HCT116 (cell line): ENCODE data around the gene NAALADL2. TPM values are rescaled to one million over a fixed set of nuclear protein-coding genes. Genes with fewer than 3 reads are reported as not detected.

Experiments
- ATAC-seq: fragments of 200-7000 bp; cut with Tn5 transposase; 2 replicates; pipeline ENCODE4 v1.9.1; 2020; ENCODE audit warnings: mild to moderate bottlenecking, moderate library complexity
- BruUV-seq: library from RNA; stranded (reverse); fragments of 400-500 nt; replicated peaks from 2 replicates; lab custom pipeline; 2021; lab: Mats Ljungman, UMichigan
- CTCF ChIA-PET: fragments of 300-600 bp; sonication (Branson Sonifier 250); formaldehyde crosslinking; loops from one replicate; lab custom pipeline; 2021; ENCODE audit warnings: antibody characterized with exemption; lab: Charles Lee
- POLR2A ChIA-PET: fragments of 300-600, 350-600 bp; sonication (Branson Sonifier 250); formaldehyde crosslinking; loops from one replicate; lab custom pipeline; 2021; ENCODE audit warnings: antibody characterized with exemption; lab: Charles Lee
- RAD21 ChIA-PET, 2 experiments: fragments of 300-600 bp; sonication (Branson Sonifier 250); formaldehyde crosslinking; loops; one replicate each; lab custom pipeline; 2023; ENCODE audit warnings: low total read pairs in 2 of 2; ENCODE audit not compliant: uncharacterized antibody in 2 of 2, unreplicated experiment in 2 of 2, low non-redundant PET in 1 of 2; lab: Charles Lee
- DNase-seq: peaks from one replicate; pipeline ENCODE4 v3.0.0-alpha.2; 2010; ENCODE audit warnings: low read depth, low spot score
- H2AFZ ChIP-seq: fragments of 200-600 bp; shearing (Covaris generic), sonication (generic); 2 replicates; pipeline ENCODE4 v1.6.1; 2017; ENCODE audit warnings: low read depth, mixed run types, mixed read lengths, antibody characterized with exemption, low read length; ENCODE audit not compliant: poor library complexity, severe bottlenecking
- H3K27ac ChIP-seq: 2 replicates; pipeline ENCODE4 v1.5.1; 2012; ENCODE audit warnings: low read depth, low read length
- H3K27me3 ChIP-seq: fragments of 200-600 bp; sonication (generic); 2 replicates; pipeline ENCODE4 v1.6.1; 2016; ENCODE audit warnings: mixed run types, low read length, mixed read lengths; ENCODE audit not compliant: insufficient read depth
- H3K36me3 ChIP-seq, 2 experiments: fragments of 200-500 bp in 1 of 2; fragments of 200-600 bp in 1 of 2; sonication (Bioruptor generic) in 1 of 2; sonication (generic) in 1 of 2; 2 replicates each; pipeline versions ENCODE4 v1.5.1 to v1.6.1; 2014 to 2016; ENCODE audit warnings: low read length in 2 of 2, inconsistent platforms in 1 of 2, mixed read lengths in 1 of 2, mixed run types in 1 of 2; ENCODE audit not compliant: insufficient read depth in 2 of 2, control insufficient read depth in 1 of 2
- H3K4me1 ChIP-seq, 2 experiments: fragments of 200-600 bp in 1 of 2; sonication (generic) in 1 of 2; 2 replicates each; pipeline versions ENCODE4 v1.5.1 to v1.6.1; 2012 to 2017; ENCODE audit warnings: low read length in 2 of 2, inconsistent platforms in 1 of 2, mild to moderate bottlenecking in 1 of 2, mixed read lengths in 1 of 2, mixed run types in 1 of 2, moderate library complexity in 1 of 2; ENCODE audit not compliant: insufficient read depth in 2 of 2, control insufficient read depth in 1 of 2
- H3K4me2 ChIP-seq: fragments of 200-600 bp; sonication (generic); 2 replicates; pipeline ENCODE4 v1.6.1; 2017; ENCODE audit warnings: mixed run types, low read length, mixed read lengths
- H3K4me3 ChIP-seq, 2 experiments: fragments of 200-600 bp in 1 of 2; sonication (generic) in 1 of 2; replicated peaks in 1 of 2; 2 replicates each; pipeline ENCODE4 v1.5.1; 2011 to 2016; ENCODE audit warnings: low read length in 2 of 2, control low read depth in 1 of 2, low read depth in 1 of 2, mild to moderate bottlenecking in 1 of 2, mixed read lengths in 1 of 2, mixed run types in 1 of 2
- H3K79me2 ChIP-seq: fragments of 200-600 bp; sonication (generic); 2 replicates; pipeline ENCODE4 v1.6.1; 2017; ENCODE audit warnings: mild to moderate bottlenecking, mixed run types, low read length, moderate library complexity, mixed read lengths; ENCODE audit not compliant: insufficient read depth
- H3K9ac ChIP-seq: fragments of 200-600 bp; sonication (generic); 2 replicates; pipeline ENCODE4 v1.6.1; 2016; ENCODE audit warnings: low read length, mixed read lengths
- H3K9me2 ChIP-seq: fragments of 200-600 bp; sonication (generic), shearing (Covaris generic); 2 replicates; pipeline ENCODE4 v1.6.1; 2017; ENCODE audit warnings: mixed run types, mild to moderate bottlenecking, moderate library complexity; ENCODE audit not compliant: insufficient read depth
- H3K9me3 ChIP-seq, 2 experiments: fragments of 200-500 bp in 1 of 2; fragments of 200-600 bp in 1 of 2; sonication (Bioruptor generic) in 1 of 2; sonication (generic) in 1 of 2; 2 replicates each; pipeline ENCODE4 v1.6.1; 2014 to 2017; ENCODE audit warnings: low read length in 2 of 2, mixed read lengths in 2 of 2, inconsistent platforms in 1 of 2, low read depth in 1 of 2, mild to moderate bottlenecking in 1 of 2, mixed run types in 1 of 2, moderate library complexity in 1 of 2; ENCODE audit not compliant: control insufficient read depth in 1 of 2, insufficient read depth in 1 of 2
- H4K20me1 ChIP-seq: fragments of 200-600 bp; sonication (generic), shearing (Covaris generic); 2 replicates; pipeline ENCODE4 v1.6.1; 2017; ENCODE audit warnings: mixed run types, mild to moderate bottlenecking, moderate library complexity; ENCODE audit not compliant: insufficient read depth
- CBX3 ChIP-seq: IDR thresholded peaks from 2 replicates; pipeline ENCODE4 v1.6.1; 2012; ENCODE audit warnings: low read depth
- EGR1 ChIP-seq: IDR thresholded peaks from 2 replicates; pipeline ENCODE4 v1.6.1; 2012; ENCODE audit warnings: low read depth
- ELF1 ChIP-seq: IDR thresholded peaks from 2 replicates; pipeline ENCODE4 v1.6.1; 2012; ENCODE audit warnings: low read depth, borderline replicate concordance
- EZH2 ChIP-seq: fragments of 200-600 bp; sonication (generic); IDR thresholded peaks from 2 replicates; pipeline ENCODE4 v1.6.1; 2017; ENCODE audit warnings: antibody characterized with exemption, mixed run types
- EZH2phosphoT487 ChIP-seq: fragments of 200-600 bp; IDR thresholded peaks from 2 replicates; pipeline ENCODE4 v1.6.1; 2018; ENCODE audit warnings: antibody characterized with exemption, borderline replicate concordance
- POLR2A ChIP-seq: IDR thresholded peaks from 2 replicates; pipeline ENCODE4 v1.7.0; 2011; ENCODE audit warnings: borderline replicate concordance; ENCODE audit not compliant: insufficient read depth, insufficient read length; ENCODE audit errors: extremely low read depth
- POLR2AphosphoS5 ChIP-seq: IDR thresholded peaks from 2 replicates; pipeline ENCODE4 v1.6.1; 2011; ENCODE audit warnings: mild to moderate bottlenecking, low read depth, low read length, moderate library complexity
- RAD21 ChIP-seq: IDR thresholded peaks from 2 replicates; pipeline ENCODE4 v1.6.1; 2012; ENCODE audit warnings: low read depth, mild to moderate bottlenecking
- SIN3A ChIP-seq: IDR thresholded peaks from 2 replicates; pipeline ENCODE4 v1.6.1; 2012; ENCODE audit warnings: low read depth
- SRF ChIP-seq: IDR thresholded peaks from 2 replicates; pipeline ENCODE4 v1.6.1; 2012; ENCODE audit warnings: low read depth
- TCF7L2 ChIP-seq: IDR thresholded peaks from 2 replicates; pipeline ENCODE4 v1.7.0; 2011; ENCODE audit warnings: borderline replicate concordance, inconsistent platforms; ENCODE audit not compliant: insufficient read depth, insufficient read length; ENCODE audit errors: extremely low read depth
- YY1 ChIP-seq: IDR thresholded peaks from 2 replicates; pipeline ENCODE4 v1.6.1; 2011; ENCODE audit warnings: low read length, low read depth, moderate library complexity, mild to moderate bottlenecking; ENCODE audit not compliant: insufficient replicate concordance; ENCODE audit errors: extremely low read depth
- ZFX ChIP-seq: fragments of 450-650 bp; IDR thresholded peaks from 2 replicates; pipeline ENCODE4 v1.6.1; 2017
- ZNF274 ChIP-seq: fragments of 200-500 bp; sonication (Bioruptor generic); IDR thresholded peaks from 2 replicates; pipeline ENCODE4 v1.6.1; 2014; ENCODE audit warnings: mild to moderate bottlenecking, low read depth, low read length, inconsistent platforms
- intact Hi-C: fragments of 100-400 bp; cut with micrococcal nuclease; formaldehyde crosslinking; loops from 2 replicates; pipeline ENCODE4 v1.10.0; 2022
- total RNA-seq: library from RNA; stranded (reverse); gene quantifications from one replicate; pipeline ENCODE4 v1.2.1, GENCODE V29; 2021; ENCODE audit not compliant: unreplicated experiment
- TF ChIP-seq, protein P1 (sequence below), 3 experiments: fragments of 200-600 bp in 1 of 3; sonication (generic) in 1 of 3; IDR thresholded peaks in 2 of 3; conservative IDR thresholded peaks in 1 of 3; 2 replicates each; pipeline ENCODE4 v1.5.1; 2012 to 2017; ENCODE audit warnings: low read depth in 2 of 3, low read length in 2 of 3, antibody characterized with exemption in 1 of 3, borderline replicate concordance in 1 of 3, control low read depth in 1 of 3, mild to moderate bottlenecking in 1 of 3, mixed read lengths in 1 of 3, mixed run types in 1 of 3, moderate library complexity in 1 of 3; ENCODE audit not compliant: insufficient read depth in 1 of 3

Gene NAALADL2
- total RNA-seq, 1 experiment from 2014 or later: 2.9 TPM

DNA sequence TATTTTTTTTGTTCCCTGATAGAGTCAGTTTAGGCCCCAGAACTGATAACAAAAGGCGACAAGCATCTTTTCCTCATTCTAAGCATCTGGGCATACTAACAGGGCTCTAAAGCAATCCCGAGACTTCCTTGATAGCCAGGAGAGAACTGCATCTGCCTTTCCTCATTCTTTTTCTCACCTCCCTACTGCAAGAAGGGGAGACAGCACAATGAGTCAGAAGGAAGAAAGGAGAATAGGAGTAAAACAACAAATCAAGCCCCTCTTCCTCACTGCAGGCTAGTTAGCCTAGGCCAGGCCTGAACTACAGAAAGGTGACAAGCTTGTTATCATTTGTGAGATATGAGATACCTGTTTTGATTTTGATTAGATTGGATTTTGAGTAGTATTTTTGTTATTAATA lies 97.9 kb downstream of the NAALADL2 start (continued):
- TF ChIP-seq ELF1: no peak
- TF ChIP-seq CBX3: no peak
- TF ChIP-seq SRF: no peak
- TF ChIP-seq TCF7L2: no peak
- TF ChIP-seq SIN3A: no peak
- TF ChIP-seq POLR2A: no peak

DNA sequence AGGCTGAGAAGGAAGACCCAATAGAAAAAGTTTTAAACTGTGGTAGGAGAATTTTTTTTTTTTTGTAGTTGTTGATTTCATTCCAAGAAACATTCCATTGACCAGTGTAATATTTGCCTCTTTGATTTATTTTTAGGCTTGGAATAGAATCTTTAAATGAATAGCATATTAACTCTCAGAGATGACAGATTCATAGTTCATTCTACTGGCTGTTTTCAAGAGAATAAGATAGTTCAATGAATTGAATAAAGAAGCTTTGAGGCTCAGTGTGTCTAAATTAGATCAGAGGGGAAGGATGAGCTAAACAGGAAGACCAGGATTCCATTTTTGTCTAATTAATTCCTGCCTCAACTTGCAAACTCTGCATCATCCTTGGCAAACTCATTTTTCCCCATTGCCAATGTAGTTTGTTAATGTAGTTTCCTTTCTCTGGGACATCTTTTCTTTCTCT lies 98.4 kb downstream of the NAALADL2 start:
- no TSS peak for BruUV-seq
- H3K27me3 ChIP-seq: no peaks in the 10 kb centered on the region
- ATAC-seq: no peak
- POLR2A ChIA-PET: no interaction called here
- DNase-seq: no peak
- H3K4me3 ChIP-seq: no peak overlapping the region
- TF ChIP-seq ZNF274: no peak
- TF ChIP-seq POLR2AphosphoS5: no peak
- no peak for TF ChIP-seq ELF1
- TF ChIP-seq, all 23 proteins: peak for 0
- Histone ChIP-seq H3K9ac (no peak overlapping the region), H3K4me2 (no peak overlapping the region), H3K79me2 (no peaks in the 10 kb centered on the region), H2AFZ (no peak overlapping the region), H3K9me2 (no peaks in the 10 kb centered on the region), H3K9me3 (no peaks in the 10 kb centered on the region), H3K36me3 (no peaks in the 10 kb centered on the region), H3K4me1 (peaks cover 14 to 15% of the 10 kb centered on the region in 2 experiments), H4K20me1 (no peaks in the 10 kb centered on the region), H3K27ac (no peak overlapping the region)
- intact Hi-C loops: no loop called here
- CTCF ChIA-PET: no interaction called here
- RAD21 ChIA-PET: no interaction called here

DNA sequence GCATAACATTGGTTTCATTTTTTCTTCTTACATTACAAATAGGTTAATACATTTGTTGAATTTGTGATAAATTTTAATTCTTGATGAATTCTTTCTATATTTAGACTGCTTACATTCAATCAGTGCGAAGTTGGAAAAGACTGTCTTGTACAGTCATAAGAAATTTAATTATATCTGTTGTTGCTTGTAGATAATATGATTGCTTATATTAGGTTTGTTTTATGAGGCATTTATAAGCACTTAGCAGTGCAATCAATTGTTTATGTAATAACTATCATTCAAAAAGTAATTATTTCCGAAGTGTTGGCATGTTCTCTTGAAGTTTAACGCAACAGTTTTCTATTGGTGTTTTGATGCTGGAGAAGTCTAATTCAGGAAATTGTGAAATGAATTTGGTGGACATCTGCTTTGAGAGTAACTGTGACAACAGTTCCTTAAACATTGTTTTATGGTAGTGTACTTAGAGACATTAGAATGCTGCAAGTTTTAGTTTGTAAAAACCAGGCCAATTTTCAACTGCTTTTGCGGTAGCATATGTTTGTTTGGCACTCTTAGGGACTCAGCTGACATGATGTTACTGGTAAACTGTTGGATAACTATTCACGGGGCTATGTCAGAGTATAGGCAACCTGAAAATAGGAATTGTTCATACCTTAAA lies 99.7 kb downstream of the NAALADL2 start:
- DNase-seq (no peak), ATAC-seq (no peak)
- Histone ChIP-seq H3K27me3 (no peaks in the 10 kb centered on the region), H3K27ac (no peak overlapping the region), H4K20me1 (no peaks in the 10 kb centered on the region), H3K4me2 (no peak overlapping the region), H3K4me1 (peaks cover 14 to 15% of the 10 kb centered on the region in 2 experiments), H2AFZ (no peak overlapping the region), H3K36me3 (no peaks in the 10 kb centered on the region), H3K9me3 (no peaks in the 10 kb centered on the region), H3K79me2 (no peaks in the 10 kb centered on the region), H3K9ac (no peak overlapping the region), H3K4me3 (no peak overlapping the region), H3K9me2 (no peaks in the 10 kb centered on the region)
- RAD21 ChIA-PET: no interaction called here
- intact Hi-C loops: no loop called here
- BruUV-seq: no TSS peak
- CTCF ChIA-PET: no interaction called here
- POLR2A ChIA-PET: no interaction called here
- TF ChIP-seq EZH2phosphoT487 (no peak), POLR2A (no peak), ELF1 (no peak), SIN3A (no peak), EZH2 (no peak), ZFX (no peak), RAD21 (no peak), EGR1 (no peak), YY1 (no peak), CBX3 (no peak), TCF7L2 (no peak)
- TF ChIP-seq, protein P1, sequence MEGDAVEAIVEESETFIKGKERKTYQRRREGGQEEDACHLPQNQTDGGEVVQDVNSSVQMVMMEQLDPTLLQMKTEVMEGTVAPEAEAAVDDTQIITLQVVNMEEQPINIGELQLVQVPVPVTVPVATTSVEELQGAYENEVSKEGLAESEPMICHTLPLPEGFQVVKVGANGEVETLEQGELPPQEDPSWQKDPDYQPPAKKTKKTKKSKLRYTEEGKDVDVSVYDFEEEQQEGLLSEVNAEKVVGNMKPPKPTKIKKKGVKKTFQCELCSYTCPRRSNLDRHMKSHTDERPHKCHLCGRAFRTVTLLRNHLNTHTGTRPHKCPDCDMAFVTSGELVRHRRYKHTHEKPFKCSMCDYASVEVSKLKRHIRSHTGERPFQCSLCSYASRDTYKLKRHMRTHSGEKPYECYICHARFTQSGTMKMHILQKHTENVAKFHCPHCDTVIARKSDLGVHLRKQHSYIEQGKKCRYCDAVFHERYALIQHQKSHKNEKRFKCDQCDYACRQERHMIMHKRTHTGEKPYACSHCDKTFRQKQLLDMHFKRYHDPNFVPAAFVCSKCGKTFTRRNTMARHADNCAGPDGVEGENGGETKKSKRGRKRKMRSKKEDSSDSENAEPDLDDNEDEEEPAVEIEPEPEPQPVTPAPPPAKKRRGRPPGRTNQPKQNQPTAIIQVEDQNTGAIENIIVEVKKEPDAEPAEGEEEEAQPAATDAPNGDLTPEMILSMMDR (IDR thresholded peaks at IDR 0.05 in 2 of 3, conservative IDR thresholded peaks at IDR 0.05 in 1 of 3; ENCODE audit: borderline replicate concordance in 1 of 3, insufficient read depth in 1 of 3, low read depth in 2 of 3, low read length in 2 of 3): no peak
